ENCODE measurements around the gene RAP1GAP2. TPM values are rescaled to one million over a fixed set of nuclear protein-coding genes. Genes with fewer than 3 reads are reported as not detected.
A peak's percentile ranks its signal among the peaks of the same experiment; 100 is the strongest.

RAP1GAP2 gene
- total RNA-seq, 6 donors from 2014 or later, result 6.3 to 19.4 (median 13.6) TPM

GRCh38 chr17:2751491-2751890, 44.7 kb upstream of the RAP1GAP2 start:
- TF ChIP-seq EP300 (IDR thresholded peaks at IDR 0.05) (no peak), POLR2A (IDR thresholded peaks at IDR 0.05) (no peak), POLR2AphosphoS5 (IDR thresholded peaks at IDR 0.05) (no peak)
- TF ChIP-seq, protein P1, sequence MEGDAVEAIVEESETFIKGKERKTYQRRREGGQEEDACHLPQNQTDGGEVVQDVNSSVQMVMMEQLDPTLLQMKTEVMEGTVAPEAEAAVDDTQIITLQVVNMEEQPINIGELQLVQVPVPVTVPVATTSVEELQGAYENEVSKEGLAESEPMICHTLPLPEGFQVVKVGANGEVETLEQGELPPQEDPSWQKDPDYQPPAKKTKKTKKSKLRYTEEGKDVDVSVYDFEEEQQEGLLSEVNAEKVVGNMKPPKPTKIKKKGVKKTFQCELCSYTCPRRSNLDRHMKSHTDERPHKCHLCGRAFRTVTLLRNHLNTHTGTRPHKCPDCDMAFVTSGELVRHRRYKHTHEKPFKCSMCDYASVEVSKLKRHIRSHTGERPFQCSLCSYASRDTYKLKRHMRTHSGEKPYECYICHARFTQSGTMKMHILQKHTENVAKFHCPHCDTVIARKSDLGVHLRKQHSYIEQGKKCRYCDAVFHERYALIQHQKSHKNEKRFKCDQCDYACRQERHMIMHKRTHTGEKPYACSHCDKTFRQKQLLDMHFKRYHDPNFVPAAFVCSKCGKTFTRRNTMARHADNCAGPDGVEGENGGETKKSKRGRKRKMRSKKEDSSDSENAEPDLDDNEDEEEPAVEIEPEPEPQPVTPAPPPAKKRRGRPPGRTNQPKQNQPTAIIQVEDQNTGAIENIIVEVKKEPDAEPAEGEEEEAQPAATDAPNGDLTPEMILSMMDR (IDR thresholded peaks at IDR 0.05), result no peak
- Histone ChIP-seq H3K4me1 (peaks cover 9 to 28% (median 14%) of the 10 kb centered on the region in 4 donors), H3K36me3 (no peaks in the 10 kb centered on the region), H3K27ac (no peak overlapping the region), H3K4me3 (no peak overlapping the region), H3K9me3 (no peaks in the 10 kb centered on the region), H3K27me3 (peaks cover 5 to 33% (median 16%) of the 10 kb centered on the region in 4 donors)
- DNase-seq (no peak), ATAC-seq (ENCODE audit: low FRiP score in 2 of 2) (no peak)
- WGBS, 2 donors, result 54 to 76% methylated on average over 2 of the region's 2 CpGs

GRCh38 chr17:2755891-2756724, 40.1 kb upstream of the RAP1GAP2 start:
- ATAC-seq (ENCODE audit: low FRiP score in 2 of 2) (peak; percentile 31 to 39), DNase-seq (no peak)
- H3K27ac ChIP-seq, result no peak overlapping the region
- H3K36me3 ChIP-seq, result no peaks in the 10 kb centered on the region
- peak overlapping the region in 3 of 4 donors; percentile 28 to 41 (median 39) for H3K4me3 ChIP-seq
- 4 to 5% methylated on average over 5 to 28 of the region's 46 CpGs for WGBS, 2 donors
- H3K27me3 ChIP-seq, result peaks cover 5 to 20% (median 16%) of the 10 kb centered on the region in 4 donors
- TF ChIP-seq, protein P1 (IDR thresholded peaks at IDR 0.05), result no peak
- TF ChIP-seq POLR2A (IDR thresholded peaks at IDR 0.05) (no peak), POLR2AphosphoS5 (IDR thresholded peaks at IDR 0.05) (no peak), EP300 (IDR thresholded peaks at IDR 0.05) (no peak)
- peaks cover 7 to 15% (median 9%) of the 10 kb centered on the region in 4 donors for H3K4me1 ChIP-seq
- no peaks in the 10 kb centered on the region for H3K9me3 ChIP-seq

DNA sequence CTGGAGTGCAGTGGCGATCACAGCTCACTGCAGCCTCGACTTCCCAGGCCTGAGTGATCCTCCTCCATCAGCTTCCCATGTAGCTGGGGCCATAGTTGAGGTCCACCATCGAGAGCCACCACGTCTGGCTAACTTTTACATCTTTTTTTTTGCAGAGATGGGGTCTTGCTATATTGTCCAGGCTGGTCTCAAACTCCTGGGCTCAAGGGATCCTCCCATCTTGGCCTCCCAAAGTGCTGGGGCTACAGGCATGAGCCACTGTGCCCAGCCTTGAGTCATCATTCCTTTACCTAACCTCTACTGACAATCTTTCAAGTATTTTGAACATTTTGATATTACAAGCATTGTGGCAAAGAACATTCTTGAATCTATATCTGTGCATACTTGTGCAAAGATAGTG, 37.4 kb upstream of the RAP1GAP2 start:
- Histone ChIP-seq H3K4me1 (peaks cover 7 to 15% (median 9%) of the 10 kb centered on the region in 4 donors), H3K36me3 (no peaks in the 10 kb centered on the region), H3K9me3 (no peaks in the 10 kb centered on the region), H3K27me3 (peaks cover 5 to 20% (median 16%) of the 10 kb centered on the region in 4 donors), H3K4me3 (no peak overlapping the region), H3K27ac (no peak overlapping the region)
- 55 to 79% methylated on average over 4 of the region's 4 CpGs for WGBS, 2 donors
- TF ChIP-seq POLR2AphosphoS5 (IDR thresholded peaks at IDR 0.05) (no peak), POLR2A (IDR thresholded peaks at IDR 0.05) (no peak), EP300 (IDR thresholded peaks at IDR 0.05) (no peak)
- TF ChIP-seq, protein P1 (IDR thresholded peaks at IDR 0.05), result no peak
- ATAC-seq (ENCODE audit: low FRiP score in 2 of 2), result no peak
- no peak for DNase-seq

DNA sequence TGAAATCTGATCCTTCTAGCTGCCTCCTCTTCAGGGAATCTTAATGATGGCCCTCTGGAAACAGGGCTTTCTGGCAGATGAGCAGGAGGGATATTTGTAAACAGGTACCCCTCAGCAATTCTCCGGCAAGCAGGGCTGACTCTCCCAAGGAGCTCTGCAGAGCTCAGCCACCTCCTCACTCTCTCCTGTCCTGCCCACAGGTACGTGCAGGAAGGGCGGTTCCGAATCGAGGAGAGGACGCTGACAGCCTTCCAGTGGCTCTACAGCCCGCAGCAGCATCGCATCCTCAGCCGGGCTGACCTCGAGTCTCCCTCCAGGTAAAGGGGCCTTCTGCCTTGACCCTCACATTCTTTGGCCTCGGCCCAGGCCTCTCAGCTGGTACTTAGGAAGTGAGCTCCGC, 26.1 kb upstream of the RAP1GAP2 start:
- H3K9me3 ChIP-seq, result no peaks in the 10 kb centered on the region
- no peaks in the 10 kb centered on the region for H3K36me3 ChIP-seq
- WGBS, 2 donors, result 54 to 59% methylated on average over 12 of the region's 12 CpGs
- H3K4me3 ChIP-seq, result no peak overlapping the region
- peaks cover 0 to 3% (median 0%) of the 10 kb centered on the region in 4 donors for H3K27me3 ChIP-seq
- TF ChIP-seq POLR2A (IDR thresholded peaks at IDR 0.05) (no peak), POLR2AphosphoS5 (IDR thresholded peaks at IDR 0.05) (no peak), EP300 (IDR thresholded peaks at IDR 0.05) (no peak)
- TF ChIP-seq, protein P1 (IDR thresholded peaks at IDR 0.05), result no peak
- ATAC-seq (ENCODE audit: low FRiP score in 2 of 2) (no peak), DNase-seq (no peak)
- no peak overlapping the region for H3K27ac ChIP-seq
- H3K4me1 ChIP-seq, result no peaks in the 10 kb centered on the region
